ENCODE results near the gene CD4. TPM values are rescaled to one million over a fixed set of nuclear protein-coding genes. Genes with fewer than 3 reads are reported as not detected.

CD4 gene
- polyA plus RNA-seq, 1 of the 3 experiments (the other 2 are of a cell fraction): 0.02 TPM

DNA sequence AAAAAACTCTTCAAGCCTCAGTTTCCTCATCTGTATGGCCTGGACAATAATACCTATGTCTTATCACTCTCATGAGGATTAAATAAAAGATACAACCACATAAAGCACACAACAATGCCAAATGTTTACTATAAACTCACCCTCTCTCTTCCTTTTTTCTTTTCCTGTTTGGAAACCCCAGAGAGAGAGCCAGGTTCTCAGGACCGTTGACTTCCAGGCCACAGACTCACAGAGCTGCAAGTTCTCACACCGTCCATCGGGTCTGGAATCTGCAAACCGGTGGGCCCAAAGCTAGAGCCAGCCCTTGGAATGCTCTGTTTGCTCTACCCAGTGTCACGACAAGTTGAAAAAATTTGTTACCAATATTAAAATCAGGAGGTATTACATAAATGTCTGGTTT, 4.6 kb upstream of the CD4 start:
- Histone ChIP-seq H3K9ac (no peak overlapping the region), H3K9me3 (no peaks in the 10 kb centered on the region), H3K79me2 (ENCODE audit: insufficient read depth) (no peaks in the 10 kb centered on the region), H3K4me1 (ENCODE audit: control insufficient read depth in 1 of 2, insufficient read depth in 2 of 2, low read depth in 1 of 2, low read length in 1 of 2) (no peaks in the 10 kb centered on the region; a peak in 1 of 4 replicates), H3F3A (replicated peaks; ENCODE audit: insufficient read depth) (no peaks in the 10 kb centered on the region), H3K36me3 (replicated peaks in 1 of 2; ENCODE audit: control insufficient read depth in 1 of 2, insufficient read depth in 2 of 2, low read length in 1 of 2) (no peaks in the 10 kb centered on the region), H3K4me2 (no peak overlapping the region), H3K27me3 (ENCODE audit: insufficient read depth) (no peaks in the 10 kb centered on the region), H4K20me1 (ENCODE audit: insufficient read depth) (no peaks in the 10 kb centered on the region), H3K9me2 (no peaks in the 10 kb centered on the region), H3K27ac (ENCODE audit: low read depth in 2 of 2, low read length in 1 of 2) (no peak overlapping the region), H3K4me3 (ENCODE audit: low read depth in 2 of 2, low read length in 1 of 2) (no peak overlapping the region), H2AFZ (ENCODE audit: low read depth) (no peak overlapping the region)
- ChIA-PET POLR2A (no interaction called here), CTCF (interaction anchor here (1.1 to 5.3 kb wide), 2 partner anchors 32 to 39 kb away, joined by 3 to 55 read pairs; partner anchors contain the start of gene MLF2)
- TF ChIP-seq NRF1 (IDR thresholded peaks at IDR 0.05; ENCODE audit: low read depth, low read length) (no peak), YY1 (IDR thresholded peaks at IDR 0.05; ENCODE audit: low read depth) (no peak), GATA2 (CRISPR knock-in tag; IDR thresholded peaks at IDR 0.05) (no peak), FOSL2 (IDR thresholded peaks at IDR 0.05; ENCODE audit: borderline replicate concordance, low read depth) (no peak), EP300 (IDR thresholded peaks at IDR 0.05; ENCODE audit: borderline replicate concordance in 1 of 2, low read depth in 1 of 2, low read length in 1 of 2) (no peak), TAF1 (IDR thresholded peaks at IDR 0.05; ENCODE audit: borderline replicate concordance, low read depth, low read length) (no peak), RAD21 (IDR thresholded peaks at IDR 0.05; ENCODE audit: low read length) (no peak), FOXJ3 (CRISPR knock-in tag; IDR thresholded peaks at IDR 0.05) (no peak), NFIC (IDR thresholded peaks at IDR 0.05; ENCODE audit: borderline replicate concordance) (no peak), MEF2A (IDR thresholded peaks at IDR 0.05; ENCODE audit: borderline replicate concordance, low read depth) (no peak), EZH2phosphoT487 (IDR thresholded peaks at IDR 0.05; ENCODE audit: borderline replicate concordance, low read depth) (no peak)
- TF ChIP-seq, protein P1, sequence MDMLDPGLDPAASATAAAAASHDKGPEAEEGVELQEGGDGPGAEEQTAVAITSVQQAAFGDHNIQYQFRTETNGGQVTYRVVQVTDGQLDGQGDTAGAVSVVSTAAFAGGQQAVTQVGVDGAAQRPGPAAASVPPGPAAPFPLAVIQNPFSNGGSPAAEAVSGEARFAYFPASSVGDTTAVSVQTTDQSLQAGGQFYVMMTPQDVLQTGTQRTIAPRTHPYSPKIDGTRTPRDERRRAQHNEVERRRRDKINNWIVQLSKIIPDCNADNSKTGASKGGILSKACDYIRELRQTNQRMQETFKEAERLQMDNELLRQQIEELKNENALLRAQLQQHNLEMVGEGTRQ (IDR thresholded peaks at IDR 0.05; ENCODE audit: borderline replicate concordance, low read depth, low read length): no peak
- TF ChIP-seq, protein P2, sequence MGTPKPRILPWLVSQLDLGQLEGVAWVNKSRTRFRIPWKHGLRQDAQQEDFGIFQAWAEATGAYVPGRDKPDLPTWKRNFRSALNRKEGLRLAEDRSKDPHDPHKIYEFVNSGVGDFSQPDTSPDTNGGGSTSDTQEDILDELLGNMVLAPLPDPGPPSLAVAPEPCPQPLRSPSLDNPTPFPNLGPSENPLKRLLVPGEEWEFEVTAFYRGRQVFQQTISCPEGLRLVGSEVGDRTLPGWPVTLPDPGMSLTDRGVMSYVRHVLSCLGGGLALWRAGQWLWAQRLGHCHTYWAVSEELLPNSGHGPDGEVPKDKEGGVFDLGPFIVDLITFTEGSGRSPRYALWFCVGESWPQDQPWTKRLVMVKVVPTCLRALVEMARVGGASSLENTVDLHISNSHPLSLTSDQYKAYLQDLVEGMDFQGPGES (IDR thresholded peaks at IDR 0.05; ENCODE audit: low read depth, low read length): no peak
- TF ChIP-seq, protein P3, sequence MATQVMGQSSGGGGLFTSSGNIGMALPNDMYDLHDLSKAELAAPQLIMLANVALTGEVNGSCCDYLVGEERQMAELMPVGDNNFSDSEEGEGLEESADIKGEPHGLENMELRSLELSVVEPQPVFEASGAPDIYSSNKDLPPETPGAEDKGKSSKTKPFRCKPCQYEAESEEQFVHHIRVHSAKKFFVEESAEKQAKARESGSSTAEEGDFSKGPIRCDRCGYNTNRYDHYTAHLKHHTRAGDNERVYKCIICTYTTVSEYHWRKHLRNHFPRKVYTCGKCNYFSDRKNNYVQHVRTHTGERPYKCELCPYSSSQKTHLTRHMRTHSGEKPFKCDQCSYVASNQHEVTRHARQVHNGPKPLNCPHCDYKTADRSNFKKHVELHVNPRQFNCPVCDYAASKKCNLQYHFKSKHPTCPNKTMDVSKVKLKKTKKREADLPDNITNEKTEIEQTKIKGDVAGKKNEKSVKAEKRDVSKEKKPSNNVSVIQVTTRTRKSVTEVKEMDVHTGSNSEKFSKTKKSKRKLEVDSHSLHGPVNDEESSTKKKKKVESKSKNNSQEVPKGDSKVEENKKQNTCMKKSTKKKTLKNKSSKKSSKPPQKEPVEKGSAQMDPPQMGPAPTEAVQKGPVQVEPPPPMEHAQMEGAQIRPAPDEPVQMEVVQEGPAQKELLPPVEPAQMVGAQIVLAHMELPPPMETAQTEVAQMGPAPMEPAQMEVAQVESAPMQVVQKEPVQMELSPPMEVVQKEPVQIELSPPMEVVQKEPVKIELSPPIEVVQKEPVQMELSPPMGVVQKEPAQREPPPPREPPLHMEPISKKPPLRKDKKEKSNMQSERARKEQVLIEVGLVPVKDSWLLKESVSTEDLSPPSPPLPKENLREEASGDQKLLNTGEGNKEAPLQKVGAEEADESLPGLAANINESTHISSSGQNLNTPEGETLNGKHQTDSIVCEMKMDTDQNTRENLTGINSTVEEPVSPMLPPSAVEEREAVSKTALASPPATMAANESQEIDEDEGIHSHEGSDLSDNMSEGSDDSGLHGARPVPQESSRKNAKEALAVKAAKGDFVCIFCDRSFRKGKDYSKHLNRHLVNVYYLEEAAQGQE (IDR thresholded peaks at IDR 0.05; ENCODE audit: low read depth, low read length): no peak
- TF ChIP-seq, protein P4, sequence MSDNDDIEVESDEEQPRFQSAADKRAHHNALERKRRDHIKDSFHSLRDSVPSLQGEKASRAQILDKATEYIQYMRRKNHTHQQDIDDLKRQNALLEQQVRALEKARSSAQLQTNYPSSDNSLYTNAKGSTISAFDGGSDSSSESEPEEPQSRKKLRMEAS (IDR thresholded peaks at IDR 0.05; ENCODE audit: low read depth): no peak
- TF ChIP-seq, protein P5, sequence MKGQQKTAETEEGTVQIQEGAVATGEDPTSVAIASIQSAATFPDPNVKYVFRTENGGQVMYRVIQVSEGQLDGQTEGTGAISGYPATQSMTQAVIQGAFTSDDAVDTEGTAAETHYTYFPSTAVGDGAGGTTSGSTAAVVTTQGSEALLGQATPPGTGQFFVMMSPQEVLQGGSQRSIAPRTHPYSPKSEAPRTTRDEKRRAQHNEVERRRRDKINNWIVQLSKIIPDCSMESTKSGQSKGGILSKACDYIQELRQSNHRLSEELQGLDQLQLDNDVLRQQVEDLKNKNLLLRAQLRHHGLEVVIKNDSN (IDR thresholded peaks at IDR 0.05; ENCODE audit: borderline replicate concordance, low read depth): no peak
- TF ChIP-seq, protein P6, sequence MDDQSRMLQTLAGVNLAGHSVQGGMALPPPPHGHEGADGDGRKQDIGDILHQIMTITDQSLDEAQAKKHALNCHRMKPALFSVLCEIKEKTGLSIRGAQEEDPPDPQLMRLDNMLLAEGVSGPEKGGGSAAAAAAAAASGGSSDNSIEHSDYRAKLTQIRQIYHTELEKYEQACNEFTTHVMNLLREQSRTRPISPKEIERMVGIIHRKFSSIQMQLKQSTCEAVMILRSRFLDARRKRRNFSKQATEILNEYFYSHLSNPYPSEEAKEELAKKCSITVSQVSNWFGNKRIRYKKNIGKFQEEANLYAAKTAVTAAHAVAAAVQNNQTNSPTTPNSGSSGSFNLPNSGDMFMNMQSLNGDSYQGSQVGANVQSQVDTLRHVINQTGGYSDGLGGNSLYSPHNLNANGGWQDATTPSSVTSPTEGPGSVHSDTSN (IDR thresholded peaks at IDR 0.05): no peak
- 89% methylated on average over 5 of the region's 5 CpGs for WGBS (ENCODE audit: low lambda C conversion rate)
- no peak for DNase-seq
